ENCODE results near the gene RPS17.
"Not testable (repeated sequence)": the region's sequence is repeated elsewhere in the genome, so short reads cannot be mapped to it uniquely, and the experiment has no call there.

Gene RPS17

GRCh38 chr15:82535566-82536408 lies 4.5 kb downstream of the RPS17 start:
- H3K4me3 ChIP-seq (ENCODE audit: low read depth in 1 of 2, low read length in 1 of 2) = no peak overlapping the region
- TF ChIP-seq, protein P1, sequence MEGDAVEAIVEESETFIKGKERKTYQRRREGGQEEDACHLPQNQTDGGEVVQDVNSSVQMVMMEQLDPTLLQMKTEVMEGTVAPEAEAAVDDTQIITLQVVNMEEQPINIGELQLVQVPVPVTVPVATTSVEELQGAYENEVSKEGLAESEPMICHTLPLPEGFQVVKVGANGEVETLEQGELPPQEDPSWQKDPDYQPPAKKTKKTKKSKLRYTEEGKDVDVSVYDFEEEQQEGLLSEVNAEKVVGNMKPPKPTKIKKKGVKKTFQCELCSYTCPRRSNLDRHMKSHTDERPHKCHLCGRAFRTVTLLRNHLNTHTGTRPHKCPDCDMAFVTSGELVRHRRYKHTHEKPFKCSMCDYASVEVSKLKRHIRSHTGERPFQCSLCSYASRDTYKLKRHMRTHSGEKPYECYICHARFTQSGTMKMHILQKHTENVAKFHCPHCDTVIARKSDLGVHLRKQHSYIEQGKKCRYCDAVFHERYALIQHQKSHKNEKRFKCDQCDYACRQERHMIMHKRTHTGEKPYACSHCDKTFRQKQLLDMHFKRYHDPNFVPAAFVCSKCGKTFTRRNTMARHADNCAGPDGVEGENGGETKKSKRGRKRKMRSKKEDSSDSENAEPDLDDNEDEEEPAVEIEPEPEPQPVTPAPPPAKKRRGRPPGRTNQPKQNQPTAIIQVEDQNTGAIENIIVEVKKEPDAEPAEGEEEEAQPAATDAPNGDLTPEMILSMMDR (IDR thresholded peaks at IDR 0.05) = no peak
- H3K9me3 ChIP-seq = no peaks in the 10 kb centered on the region
- no peak overlapping the region for H3K27ac ChIP-seq
- peaks cover 22 to 24% of the 10 kb centered on the region in 2 experiments for H3K4me1 ChIP-seq (ENCODE audit: control insufficient read depth in 1 of 2, insufficient read depth in 1 of 2, low read depth in 1 of 2, low read length in 1 of 2)
- H3K27me3 ChIP-seq = no peaks in the 10 kb centered on the region
- peaks cover 51% of the 10 kb centered on the region for H3K36me3 ChIP-seq

DNA sequence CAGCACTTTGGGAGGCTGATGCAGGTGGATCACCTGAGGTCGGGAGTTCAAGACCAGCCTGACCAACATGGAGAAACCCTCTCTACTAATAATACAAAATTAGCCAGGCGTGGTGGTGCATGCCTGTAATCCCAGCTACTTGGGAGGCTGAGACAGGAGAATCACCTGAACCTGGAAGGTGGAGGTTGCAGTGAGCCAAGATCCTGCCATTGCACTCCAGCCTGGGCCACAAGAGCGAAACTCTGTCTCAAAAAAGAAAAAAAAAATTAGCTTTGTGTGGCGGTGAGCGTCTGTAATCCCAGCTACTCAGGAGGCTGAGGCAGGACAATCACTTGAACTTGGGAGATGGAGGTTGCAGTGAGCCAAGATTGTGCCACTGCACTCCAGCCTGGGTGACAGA lies 5.1 kb downstream of the RPS17 start:
- Histone ChIP-seq H3K36me3 (peaks cover 51% of the 10 kb centered on the region), H3K4me1 (ENCODE audit: control insufficient read depth in 1 of 2, insufficient read depth in 1 of 2, low read depth in 1 of 2, low read length in 1 of 2) (peaks cover 22 to 25% of the 10 kb centered on the region in 2 experiments)
- H3K4me3 ChIP-seq (ENCODE audit: low read depth in 1 of 2, low read length in 1 of 2); H3K9me3 ChIP-seq; H3K27ac ChIP-seq; H3K27me3 ChIP-seq: not testable (repeated sequence)

GRCh38 chr15:82534457-82534861 lies 5.8 kb downstream of the RPS17 start:
- not testable (repeated sequence) for H3K9me3 ChIP-seq; H3K4me3 ChIP-seq (ENCODE audit: low read depth in 1 of 2, low read length in 1 of 2); H3K27me3 ChIP-seq; H3K27ac ChIP-seq
- peaks cover 18 to 20% of the 10 kb centered on the region in 2 experiments for H3K4me1 ChIP-seq (ENCODE audit: control insufficient read depth in 1 of 2, insufficient read depth in 1 of 2, low read depth in 1 of 2, low read length in 1 of 2)
- peaks cover 51% of the 10 kb centered on the region for H3K36me3 ChIP-seq

- no peaks in the 10 kb centered on the region for H3K27me3 ChIP-seq
- no peak overlapping the region for H3K4me3 ChIP-seq (ENCODE audit: low read depth in 1 of 2, low read length in 1 of 2)
- no peak overlapping the region for H3K27ac ChIP-seq
- H3K36me3 ChIP-seq = peaks cover 51% of the 10 kb centered on the region
- peaks cover 12 to 13% of the 10 kb centered on the region in 2 experiments for H3K4me1 ChIP-seq (ENCODE audit: control insufficient read depth in 1 of 2, insufficient read depth in 1 of 2, low read depth in 1 of 2, low read length in 1 of 2)
- TF ChIP-seq, protein P1 (IDR thresholded peaks at IDR 0.05) = no peak
- no peaks in the 10 kb centered on the region for H3K9me3 ChIP-seq
These were observed 6.5 kb downstream of the RPS17 start for GRCh38 chr15:82533801-82534200.

DNA sequence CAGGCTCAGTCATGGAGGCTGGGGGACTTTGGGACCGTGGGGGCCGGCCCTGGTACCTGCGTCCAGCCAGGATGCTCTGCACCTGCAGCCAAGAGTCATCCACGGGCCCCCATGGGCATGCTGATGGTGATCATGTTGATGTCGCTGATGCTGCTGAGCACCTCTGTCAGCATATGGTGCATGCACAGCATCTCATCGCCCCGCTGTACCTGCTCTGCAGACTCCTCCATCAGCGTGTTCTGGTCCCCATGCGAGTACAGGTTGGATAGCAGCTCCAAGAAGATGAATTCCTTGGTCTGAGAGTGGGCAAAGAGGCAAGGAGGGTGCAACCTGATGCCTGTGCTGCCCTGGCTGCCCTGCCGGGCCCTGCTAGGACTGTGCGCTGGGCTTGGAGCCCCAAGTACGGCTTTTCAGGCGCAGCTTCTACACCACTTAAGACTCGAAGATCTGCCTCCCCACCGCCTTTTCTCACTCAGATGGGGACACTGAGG lies 7.2 kb downstream of the RPS17 start:
- Histone ChIP-seq H3K4me1 (ENCODE audit: control insufficient read depth in 1 of 2, insufficient read depth in 1 of 2, low read depth in 1 of 2, low read length in 1 of 2) (peaks cover 10 to 12% of the 10 kb centered on the region in 2 experiments), H3K9me3 (no peaks in the 10 kb centered on the region), H3K36me3 (peaks cover 45% of the 10 kb centered on the region), H3K4me3 (ENCODE audit: low read depth in 1 of 2, low read length in 1 of 2) (no peak overlapping the region), H3K27me3 (no peaks in the 10 kb centered on the region), H3K27ac (no peak overlapping the region)
- TF ChIP-seq, protein P1 (IDR thresholded peaks at IDR 0.05) = no peak

- Histone ChIP-seq H3K36me3 (peaks cover 40% of the 10 kb centered on the region), H3K27ac (no peak overlapping the region), H3K27me3 (no peaks in the 10 kb centered on the region), H3K9me3 (no peaks in the 10 kb centered on the region), H3K4me3 (ENCODE audit: low read depth in 1 of 2, low read length in 1 of 2) (no peak overlapping the region), H3K4me1 (ENCODE audit: control insufficient read depth in 1 of 2, insufficient read depth in 1 of 2, low read depth in 1 of 2, low read length in 1 of 2) (peaks cover 10 to 12% of the 10 kb centered on the region in 2 experiments)
- TF ChIP-seq, protein P1 (IDR thresholded peaks at IDR 0.05) = no peak
These were observed 7.8 kb downstream of the RPS17 start for GRCh38 chr15:82532383-82532990.

All from neutrophil (primary cell).